ENCODE data around the gene DNAJC6.

DNA sequence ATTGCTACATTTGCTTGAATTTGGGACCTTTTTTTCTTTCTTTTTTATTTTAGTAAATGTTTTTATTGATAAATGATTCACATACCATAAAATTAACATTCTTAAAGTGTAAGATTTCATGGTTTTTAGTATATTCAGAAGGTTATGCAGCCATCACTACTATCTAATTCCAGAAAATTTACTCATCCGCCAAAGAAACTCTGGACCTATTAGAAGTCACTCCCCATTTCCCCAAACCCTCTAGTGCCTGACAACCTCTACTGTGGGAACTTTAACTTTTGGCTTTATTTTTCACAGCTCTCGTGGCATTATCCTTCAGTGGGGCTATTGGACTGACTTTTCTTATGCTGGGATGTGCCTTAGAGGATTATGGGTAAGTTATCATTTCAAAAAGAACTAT is 115.7 kb downstream of the DNAJC6 start:
- TF ChIP-seq, protein P1, sequence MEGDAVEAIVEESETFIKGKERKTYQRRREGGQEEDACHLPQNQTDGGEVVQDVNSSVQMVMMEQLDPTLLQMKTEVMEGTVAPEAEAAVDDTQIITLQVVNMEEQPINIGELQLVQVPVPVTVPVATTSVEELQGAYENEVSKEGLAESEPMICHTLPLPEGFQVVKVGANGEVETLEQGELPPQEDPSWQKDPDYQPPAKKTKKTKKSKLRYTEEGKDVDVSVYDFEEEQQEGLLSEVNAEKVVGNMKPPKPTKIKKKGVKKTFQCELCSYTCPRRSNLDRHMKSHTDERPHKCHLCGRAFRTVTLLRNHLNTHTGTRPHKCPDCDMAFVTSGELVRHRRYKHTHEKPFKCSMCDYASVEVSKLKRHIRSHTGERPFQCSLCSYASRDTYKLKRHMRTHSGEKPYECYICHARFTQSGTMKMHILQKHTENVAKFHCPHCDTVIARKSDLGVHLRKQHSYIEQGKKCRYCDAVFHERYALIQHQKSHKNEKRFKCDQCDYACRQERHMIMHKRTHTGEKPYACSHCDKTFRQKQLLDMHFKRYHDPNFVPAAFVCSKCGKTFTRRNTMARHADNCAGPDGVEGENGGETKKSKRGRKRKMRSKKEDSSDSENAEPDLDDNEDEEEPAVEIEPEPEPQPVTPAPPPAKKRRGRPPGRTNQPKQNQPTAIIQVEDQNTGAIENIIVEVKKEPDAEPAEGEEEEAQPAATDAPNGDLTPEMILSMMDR (IDR thresholded peaks at IDR 0.05) = no peak
- no peak for TF ChIP-seq POLR2A (IDR thresholded peaks at IDR 0.05)
